ENCODE measurements around the gene BRD9. TPM values are rescaled to one million over a fixed set of nuclear protein-coding genes. Genes with fewer than 3 reads are reported as not detected.
"Not testable (repeated sequence)": the region's sequence is repeated elsewhere in the genome, so short reads cannot be mapped to it uniquely, and the experiment has no call there.

Gene BRD9
- total RNA-seq, 1 donor from 2014 or later = 41.1 TPM

DNA sequence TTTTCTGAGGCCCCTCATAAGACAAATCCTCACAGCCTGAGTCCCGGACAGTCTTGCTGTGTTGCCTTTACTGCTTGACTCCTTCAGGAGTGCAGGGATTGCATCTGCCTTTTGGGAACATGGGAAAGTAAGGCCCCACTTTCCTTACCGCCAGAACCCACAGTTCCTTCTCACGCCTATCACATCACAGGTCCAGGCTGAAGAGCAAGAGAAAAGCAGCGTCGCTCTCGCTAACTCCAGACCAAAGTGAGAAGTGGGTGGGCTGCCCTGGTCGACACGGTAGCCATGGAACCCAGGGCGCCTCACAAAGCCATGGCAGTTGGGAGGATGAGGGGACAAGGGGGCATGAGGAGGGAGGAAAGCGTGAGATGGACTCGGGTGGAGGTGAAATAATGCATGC, 33.9 kb downstream of the BRD9 start:
- DNase-seq (ENCODE audit: low read depth) = no peak
- TF ChIP-seq, protein P1, sequence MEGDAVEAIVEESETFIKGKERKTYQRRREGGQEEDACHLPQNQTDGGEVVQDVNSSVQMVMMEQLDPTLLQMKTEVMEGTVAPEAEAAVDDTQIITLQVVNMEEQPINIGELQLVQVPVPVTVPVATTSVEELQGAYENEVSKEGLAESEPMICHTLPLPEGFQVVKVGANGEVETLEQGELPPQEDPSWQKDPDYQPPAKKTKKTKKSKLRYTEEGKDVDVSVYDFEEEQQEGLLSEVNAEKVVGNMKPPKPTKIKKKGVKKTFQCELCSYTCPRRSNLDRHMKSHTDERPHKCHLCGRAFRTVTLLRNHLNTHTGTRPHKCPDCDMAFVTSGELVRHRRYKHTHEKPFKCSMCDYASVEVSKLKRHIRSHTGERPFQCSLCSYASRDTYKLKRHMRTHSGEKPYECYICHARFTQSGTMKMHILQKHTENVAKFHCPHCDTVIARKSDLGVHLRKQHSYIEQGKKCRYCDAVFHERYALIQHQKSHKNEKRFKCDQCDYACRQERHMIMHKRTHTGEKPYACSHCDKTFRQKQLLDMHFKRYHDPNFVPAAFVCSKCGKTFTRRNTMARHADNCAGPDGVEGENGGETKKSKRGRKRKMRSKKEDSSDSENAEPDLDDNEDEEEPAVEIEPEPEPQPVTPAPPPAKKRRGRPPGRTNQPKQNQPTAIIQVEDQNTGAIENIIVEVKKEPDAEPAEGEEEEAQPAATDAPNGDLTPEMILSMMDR (conservative IDR thresholded peaks at IDR 0.05; ENCODE audit: low read depth, low read length) = no peak
- H3K4me3 ChIP-seq (ENCODE audit: low read depth, low read length) = no peak overlapping the region

DNA sequence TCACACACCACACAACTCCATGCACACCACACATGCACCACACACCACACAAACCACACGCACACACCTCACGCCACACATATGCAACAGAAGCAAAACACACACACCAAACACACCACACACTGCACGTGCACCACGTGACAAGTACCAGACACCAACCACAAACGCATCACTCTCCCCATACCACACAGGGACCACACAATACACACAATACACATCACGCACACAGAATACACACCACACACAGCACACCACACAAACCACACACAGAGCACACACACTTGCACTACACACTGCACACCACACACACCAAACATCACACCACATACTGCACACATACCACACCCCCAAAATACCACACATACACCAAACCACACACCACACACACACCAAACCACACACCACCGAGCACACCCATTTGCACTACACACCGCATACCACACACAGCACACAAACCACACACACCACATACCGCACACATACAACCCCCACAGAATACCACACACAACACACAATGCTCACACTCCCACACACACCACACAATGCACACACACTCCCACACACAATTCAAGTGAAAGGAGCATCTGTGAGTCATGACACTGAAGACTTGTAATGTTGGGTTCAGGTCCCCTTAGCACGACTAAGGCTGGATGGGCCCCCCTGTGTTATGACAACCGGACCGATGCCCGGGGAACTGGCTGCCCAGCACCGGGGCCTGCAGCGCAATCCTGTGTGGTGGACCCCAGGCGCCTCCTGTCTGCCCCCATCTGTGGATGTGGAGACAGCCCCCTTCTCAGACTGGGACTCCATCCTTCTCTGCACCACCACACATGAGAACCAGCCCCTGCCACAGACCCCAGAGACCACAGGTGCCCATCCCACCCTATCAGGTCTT, 35.8 kb downstream of the BRD9 start:
- DNase-seq (ENCODE audit: low read depth) = no peak
- TF ChIP-seq, protein P1 (conservative IDR thresholded peaks at IDR 0.05; ENCODE audit: low read depth, low read length) = no peak
- no peak overlapping the region for H3K4me3 ChIP-seq (ENCODE audit: low read depth, low read length)

DNA sequence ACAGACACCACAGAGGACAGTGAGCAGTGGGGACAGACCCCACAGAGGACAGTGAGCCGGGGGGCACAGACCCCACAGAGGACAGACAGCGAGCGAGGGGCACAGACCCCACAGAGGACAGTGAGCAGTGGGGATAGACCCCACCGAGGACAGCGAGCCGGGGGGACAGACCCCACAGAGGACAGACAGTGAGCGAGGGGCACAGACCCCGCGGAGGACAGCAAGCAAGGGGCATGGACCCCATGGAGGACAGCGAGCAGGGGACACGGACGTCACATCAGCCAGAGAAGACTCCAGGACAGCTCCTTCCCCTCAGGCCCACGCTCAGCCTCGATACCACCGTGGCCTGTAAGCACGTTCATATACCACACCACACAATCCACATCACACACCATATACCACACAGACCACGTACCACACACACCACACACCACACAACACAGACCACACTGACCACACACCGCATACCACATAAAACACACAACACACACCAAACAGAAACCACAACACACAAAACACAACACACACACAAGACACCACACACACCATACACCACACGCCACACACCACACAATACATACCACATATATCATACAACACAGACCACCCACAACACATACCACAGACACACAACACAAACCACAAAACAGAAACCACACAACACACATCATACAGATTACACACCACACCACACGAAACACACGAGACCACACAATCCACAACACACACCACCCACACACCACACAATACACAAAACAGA, 36.6 kb downstream of the BRD9 start:
- no peak overlapping the region for H3K4me3 ChIP-seq (ENCODE audit: low read depth, low read length)
- DNase-seq (ENCODE audit: low read depth) = no peak
- TF ChIP-seq, protein P1 (conservative IDR thresholded peaks at IDR 0.05; ENCODE audit: low read depth, low read length) = no peak

DNA sequence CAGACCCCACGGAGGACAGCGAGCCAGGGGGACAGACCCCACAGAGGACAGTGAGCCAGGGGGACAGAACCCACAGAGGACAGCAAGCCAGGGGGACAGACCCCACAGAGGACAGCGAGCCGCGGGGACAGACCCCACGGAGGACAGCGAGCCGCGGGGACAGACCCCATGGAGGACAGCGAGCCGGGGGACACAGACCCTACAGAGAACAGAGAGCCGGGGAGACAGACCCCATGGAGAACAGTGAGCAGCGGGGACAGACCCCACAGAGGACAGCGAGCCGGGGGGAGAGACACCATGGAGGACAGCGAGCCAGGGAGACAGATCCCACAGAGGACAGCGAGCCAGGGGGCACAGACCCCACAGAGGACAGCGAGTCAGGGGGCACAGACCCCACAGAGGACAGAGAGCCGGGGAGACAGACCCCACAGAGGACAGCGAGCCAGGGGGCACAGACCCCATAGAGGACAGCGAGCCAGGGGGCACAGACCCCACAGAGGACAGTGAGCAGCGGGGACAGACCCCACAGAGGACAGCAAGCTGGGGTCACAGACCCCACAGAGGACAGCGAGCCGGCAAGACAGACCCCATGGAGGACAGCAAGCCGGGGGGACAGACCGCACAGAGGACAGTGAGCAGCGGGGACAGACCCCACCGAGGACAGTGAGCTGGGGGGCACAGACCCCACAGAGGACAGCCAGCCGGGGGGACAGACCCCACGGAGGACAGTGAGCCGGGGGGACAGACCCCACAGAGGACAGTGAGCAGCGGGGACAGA, 37.4 kb downstream of the BRD9 start:
- DNase-seq (ENCODE audit: low read depth) = no peak

DNA sequence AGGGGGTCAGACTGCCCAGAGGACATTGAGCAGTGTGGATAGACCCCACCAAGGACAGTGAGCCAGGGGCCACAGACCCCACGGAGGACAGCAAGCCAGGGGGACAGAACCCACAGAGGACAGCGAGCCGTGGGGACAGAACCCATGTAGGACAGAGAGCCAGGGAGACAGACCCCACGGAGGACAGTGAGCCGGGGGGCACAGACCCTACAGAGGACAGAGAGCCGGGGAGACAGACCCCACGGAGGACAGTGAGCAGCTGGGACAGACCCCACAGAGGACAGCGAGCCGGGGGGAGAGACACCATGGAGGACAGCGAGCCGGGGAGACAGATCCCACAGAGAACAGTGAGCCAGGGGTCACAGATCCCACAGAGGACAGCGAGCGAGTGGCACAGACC, 38.4 kb downstream of the BRD9 start:
- TF ChIP-seq, protein P1 (conservative IDR thresholded peaks at IDR 0.05; ENCODE audit: low read depth, low read length) = no peak
- no peak overlapping the region for H3K4me3 ChIP-seq (ENCODE audit: low read depth, low read length)
- DNase-seq (ENCODE audit: low read depth) = no peak

More for the DNA sequence above, 37.4 kb downstream of the BRD9 start:
- TF ChIP-seq, protein P1 (conservative IDR thresholded peaks at IDR 0.05; ENCODE audit: low read depth, low read length) = no peak
- H3K4me3 ChIP-seq (ENCODE audit: low read depth, low read length) = no peak overlapping the region

DNA sequence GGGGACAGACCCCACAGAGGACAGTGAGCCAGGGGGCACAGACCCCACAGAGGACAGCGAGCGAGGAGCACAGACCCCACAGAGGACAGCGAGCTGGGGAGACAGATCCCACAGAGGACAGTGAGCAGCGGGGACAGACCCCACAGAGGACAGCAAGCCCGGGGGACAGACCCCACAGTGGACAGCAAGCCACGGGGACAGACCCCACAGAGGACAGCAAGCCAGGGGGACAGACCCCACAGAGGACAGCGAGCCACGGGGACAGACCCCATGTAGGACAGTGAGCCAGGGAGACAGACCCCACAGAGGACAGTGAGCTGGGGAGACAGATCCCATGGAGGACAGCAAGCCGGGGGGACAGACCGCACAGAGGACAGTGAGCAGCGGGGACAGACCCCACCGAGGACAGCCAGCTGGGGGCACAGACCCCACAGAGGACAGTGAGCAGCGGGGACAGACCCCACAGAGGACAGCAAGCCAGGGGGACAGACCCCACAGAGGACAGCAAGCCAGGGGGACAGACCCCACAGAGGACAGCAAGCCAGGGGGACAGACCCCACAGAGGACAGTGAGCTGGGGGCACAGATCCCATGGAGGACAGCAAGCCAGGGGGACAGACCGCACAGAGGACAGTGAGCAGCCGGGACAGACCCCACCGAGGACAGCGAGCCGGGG, 39.0 kb downstream of the BRD9 start:
- not testable (repeated sequence) for DNase-seq (ENCODE audit: low read depth); H3K4me3 ChIP-seq (ENCODE audit: low read depth, low read length)

All from epithelial cell of proximal tubule (primary cell).